GM12865 (cell line): Measurements from ENCODE around the gene TUBA1B.

Experiments
- DNase-seq: peaks from one replicate; pipeline ENCODE4 v3.0.0; 2010; ENCODE audit warnings: low read depth
- H3K4me3 ChIP-seq: 2 replicates; pipeline ENCODE4 v1.5.1; 2011; ENCODE audit warnings: mild to moderate bottlenecking, low read depth, low read length, control low read depth
- TF ChIP-seq, protein P1 (sequence below): IDR thresholded peaks from 2 replicates; pipeline ENCODE4 v1.5.1; 2011; ENCODE audit warnings: low read length, control low read depth, low read depth, inconsistent platforms; ENCODE audit not compliant: insufficient read depth; ENCODE audit errors: missing control alignments

The TUBA1B gene

DNA sequence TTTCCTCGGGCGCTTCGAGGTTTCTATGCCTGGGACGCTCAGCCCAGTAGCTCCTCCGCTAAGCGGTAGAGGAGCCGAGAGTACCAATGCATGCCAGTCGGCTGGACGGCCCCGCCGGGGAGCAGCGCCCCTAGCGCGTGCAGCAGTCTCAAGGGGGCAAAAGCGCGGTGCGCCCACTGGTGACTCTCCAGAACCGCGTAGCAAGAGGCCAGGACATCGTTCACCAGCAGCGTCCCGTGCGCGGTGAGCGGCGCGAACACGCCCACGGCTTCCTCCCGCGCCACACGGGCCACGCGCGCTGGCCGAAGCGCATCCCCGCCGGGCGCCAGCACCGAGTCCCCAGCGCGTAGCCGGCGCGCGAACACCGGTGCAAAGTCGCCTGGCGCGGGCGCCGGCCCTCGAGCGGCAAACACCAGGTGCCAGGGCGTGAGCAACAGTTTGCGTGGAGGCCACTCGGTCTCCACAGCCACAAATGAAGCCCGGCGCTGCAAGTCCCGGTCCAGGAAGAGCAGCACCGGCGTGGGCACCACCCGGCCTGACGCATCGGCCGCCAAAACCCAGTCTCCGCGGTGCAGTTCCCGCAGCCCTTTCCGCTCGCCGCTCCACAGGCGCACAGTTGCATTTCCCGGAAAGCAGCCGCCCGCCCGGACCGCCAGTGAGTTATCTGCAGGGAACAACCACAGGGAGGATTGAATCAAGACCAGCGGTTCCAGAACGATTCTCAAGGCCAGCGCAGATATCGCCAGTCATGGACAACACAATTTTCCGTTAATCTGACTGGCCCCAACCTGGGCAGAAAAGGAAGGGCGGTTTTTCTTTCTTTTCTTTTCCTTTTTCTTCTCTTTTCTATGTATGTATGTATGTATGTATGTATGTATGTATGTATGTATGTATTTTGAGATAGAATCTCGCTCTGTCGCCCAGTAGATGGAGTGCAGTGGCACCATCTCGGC, 41.1 kb downstream of the TUBA1B start:
- TF ChIP-seq, protein P1, sequence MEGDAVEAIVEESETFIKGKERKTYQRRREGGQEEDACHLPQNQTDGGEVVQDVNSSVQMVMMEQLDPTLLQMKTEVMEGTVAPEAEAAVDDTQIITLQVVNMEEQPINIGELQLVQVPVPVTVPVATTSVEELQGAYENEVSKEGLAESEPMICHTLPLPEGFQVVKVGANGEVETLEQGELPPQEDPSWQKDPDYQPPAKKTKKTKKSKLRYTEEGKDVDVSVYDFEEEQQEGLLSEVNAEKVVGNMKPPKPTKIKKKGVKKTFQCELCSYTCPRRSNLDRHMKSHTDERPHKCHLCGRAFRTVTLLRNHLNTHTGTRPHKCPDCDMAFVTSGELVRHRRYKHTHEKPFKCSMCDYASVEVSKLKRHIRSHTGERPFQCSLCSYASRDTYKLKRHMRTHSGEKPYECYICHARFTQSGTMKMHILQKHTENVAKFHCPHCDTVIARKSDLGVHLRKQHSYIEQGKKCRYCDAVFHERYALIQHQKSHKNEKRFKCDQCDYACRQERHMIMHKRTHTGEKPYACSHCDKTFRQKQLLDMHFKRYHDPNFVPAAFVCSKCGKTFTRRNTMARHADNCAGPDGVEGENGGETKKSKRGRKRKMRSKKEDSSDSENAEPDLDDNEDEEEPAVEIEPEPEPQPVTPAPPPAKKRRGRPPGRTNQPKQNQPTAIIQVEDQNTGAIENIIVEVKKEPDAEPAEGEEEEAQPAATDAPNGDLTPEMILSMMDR, result peak; percentile 24
- peak; percentile 23 for DNase-seq
- H3K4me3 ChIP-seq, result no peak overlapping the region

DNA sequence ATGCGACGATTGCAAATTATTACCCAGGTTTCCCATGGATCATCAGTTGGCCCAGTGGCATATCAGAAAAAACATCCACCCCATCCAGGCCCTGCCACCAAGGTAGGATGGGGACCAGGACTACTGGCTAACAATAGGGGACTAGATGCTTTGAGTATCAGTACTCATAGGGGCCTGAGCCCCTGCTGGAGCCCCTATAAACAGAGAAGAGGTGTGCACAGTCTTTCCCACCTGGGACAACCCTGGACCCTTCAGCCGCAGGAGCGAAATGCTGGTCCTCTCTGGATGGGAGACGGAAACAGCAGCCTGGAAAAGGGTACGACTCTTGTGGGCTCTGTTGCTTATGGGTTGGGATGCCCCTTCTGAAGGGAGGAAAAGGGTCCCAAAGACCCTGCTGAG, 42.3 kb downstream of the TUBA1B start:
- no peak for DNase-seq
- TF ChIP-seq, protein P1, result no peak
- no peak overlapping the region for H3K4me3 ChIP-seq

DNA sequence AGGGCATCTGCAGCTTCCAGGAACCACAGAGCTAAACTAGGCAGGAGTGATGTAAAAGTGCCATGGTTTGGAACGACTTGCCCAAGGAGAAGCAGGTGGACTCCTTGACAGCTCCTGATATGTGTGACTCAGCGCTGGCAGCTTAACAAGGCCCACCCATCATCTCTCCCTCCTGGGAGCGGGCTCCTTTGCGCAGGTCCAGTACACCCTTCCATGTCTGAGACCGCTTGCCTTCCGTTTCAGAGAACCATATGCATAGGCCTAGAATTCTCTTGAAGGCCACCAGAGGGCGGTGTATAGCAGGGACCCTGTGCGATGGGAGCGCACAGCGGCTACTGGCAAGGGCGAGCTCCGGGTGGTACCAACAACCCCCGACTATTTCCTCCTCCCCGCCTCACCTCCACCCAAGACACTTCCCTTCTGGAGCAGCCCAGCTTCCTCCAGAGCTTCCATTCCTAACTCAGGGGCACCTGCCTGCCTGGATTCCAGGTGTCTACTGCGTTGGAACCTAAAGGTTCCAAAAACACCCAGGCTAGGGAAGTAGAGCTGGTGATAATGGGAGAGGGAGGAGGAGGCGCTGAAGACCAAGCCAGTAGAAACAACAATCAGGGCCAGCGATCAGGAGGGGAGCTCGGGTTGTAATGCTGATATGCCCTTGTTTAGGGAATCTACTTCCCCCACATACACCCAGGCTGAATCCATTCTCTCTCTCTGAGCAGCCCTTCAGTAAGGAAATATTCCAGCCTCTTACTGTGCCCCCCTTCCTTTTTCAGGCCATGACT, 42.9 kb downstream of the TUBA1B start:
- DNase-seq, result peak; percentile 85
- H3K4me3 ChIP-seq, result no peak overlapping the region
- TF ChIP-seq, protein P1, result peak; percentile 96

DNA sequence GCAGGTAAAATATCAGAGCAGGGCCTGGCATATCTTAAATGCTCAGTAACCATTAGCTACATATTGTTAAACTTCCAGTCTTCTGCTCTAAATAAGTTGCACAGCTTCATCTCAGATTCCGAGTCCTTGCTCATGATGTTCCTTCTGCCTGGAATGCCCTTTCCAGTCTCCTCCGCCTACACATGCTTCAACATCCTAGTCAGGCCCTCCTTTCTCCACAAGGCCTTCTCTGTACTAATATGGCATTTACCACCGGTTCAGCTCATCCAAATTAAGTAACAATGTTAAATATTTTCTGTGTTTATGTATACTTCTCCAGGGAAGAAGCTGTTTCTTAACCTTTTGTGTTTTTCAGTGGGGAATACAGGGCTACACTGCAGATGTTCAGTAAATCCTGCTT, 45.1 kb downstream of the TUBA1B start:
- H3K4me3 ChIP-seq, result no peak overlapping the region
- TF ChIP-seq, protein P1, result no peak
- DNase-seq, result no peak

DNA sequence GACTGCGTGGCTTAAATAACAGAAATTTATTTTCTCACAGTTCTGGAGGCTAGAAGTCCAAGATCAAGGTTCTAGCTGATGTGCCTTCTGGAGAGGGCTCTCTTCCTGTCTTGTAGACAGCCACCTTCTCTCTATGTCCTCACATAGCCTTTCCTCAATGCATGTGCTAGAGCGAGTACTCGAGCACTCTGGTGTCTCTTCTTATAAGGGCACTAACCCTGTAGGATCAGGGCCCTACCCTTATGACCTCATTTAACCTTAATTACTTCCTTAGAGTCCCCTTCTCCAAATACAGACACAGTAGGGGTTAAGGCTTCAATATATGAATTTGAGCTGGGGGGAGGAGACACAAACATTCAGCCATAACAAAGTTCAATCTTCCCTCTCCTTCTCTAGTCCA, 46.8 kb downstream of the TUBA1B start:
- H3K4me3 ChIP-seq, result no peak overlapping the region
- DNase-seq, result no peak
- TF ChIP-seq, protein P1, result no peak

DNA sequence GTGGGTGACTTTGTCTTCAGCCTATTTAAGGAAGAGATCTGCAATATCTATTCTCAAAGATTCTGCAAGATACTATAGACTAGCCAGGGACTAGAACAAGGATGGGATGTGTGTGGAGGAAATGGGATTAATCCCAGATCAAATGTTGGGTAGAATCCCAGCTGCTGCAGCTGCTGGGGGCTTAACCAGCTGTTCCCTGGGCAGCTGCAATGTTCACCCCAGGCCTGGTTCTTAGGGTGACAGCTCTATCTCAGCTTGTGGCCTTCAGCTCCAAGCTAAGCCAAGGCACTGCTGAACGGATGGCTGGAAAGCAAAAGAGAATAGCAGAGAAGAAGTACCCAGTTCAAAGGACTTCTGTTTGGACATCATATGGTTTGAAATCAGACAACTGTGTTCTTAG, 51.4 kb downstream of the TUBA1B start:
- no peak overlapping the region for H3K4me3 ChIP-seq
- DNase-seq, result no peak
- TF ChIP-seq, protein P1, result no peak
